HL-60/S4 (cell line): ENCODE data around the gene GCHFR.

Source experiments
- in situ Hi-C: fragments of 300-500 bp; cut with MboI; formaldehyde crosslinking; loops from 2 replicates; pipeline ENCODE4 v1.14.3; 2022; ENCODE audit warnings: low sequenced_read_pairs

The GCHFR gene

GRCh38 chr15:40763801-40764628 is at the start of gene GCHFR:
Gene GCHFR (plus strand): TSS chr15:40764068. CDS start chr15:40764181, 113 bp downstream.
- in situ Hi-C loops = no loop called here

GRCh38 chr15:40714144-40714543 is 49.7 kb upstream of the GCHFR start:
- in situ Hi-C loops = no loop called here

GRCh38 chr15:40716165-40716564 is 47.7 kb upstream of the GCHFR start:
- in situ Hi-C loops = no loop called here

GRCh38 chr15:40721701-40722100 is 42.2 kb upstream of the GCHFR start:
- in situ Hi-C loops = no loop called here

- in situ Hi-C loops = no loop called here
Observed at GRCh38 chr15:40722354-40722753, 41.5 kb upstream of the GCHFR start.

- in situ Hi-C loops = no loop called here
Observed at GRCh38 chr15:40722934-40723333, 40.9 kb upstream of the GCHFR start.

- in situ Hi-C loops = no loop called here
Observed at GRCh38 chr15:40723919-40724318, 39.9 kb upstream of the GCHFR start.

GRCh38 chr15:40731034-40731433 is 32.8 kb upstream of the GCHFR start:
- in situ Hi-C loops = no loop called here

- in situ Hi-C loops = no loop called here
Observed at GRCh38 chr15:40736575-40736974, 27.3 kb upstream of the GCHFR start.

- in situ Hi-C loops = no loop called here
Observed at GRCh38 chr15:40737048-40737447, 26.8 kb upstream of the GCHFR start.

- in situ Hi-C loops = no loop called here
Observed at GRCh38 chr15:40739047-40739446, 24.8 kb upstream of the GCHFR start.

- in situ Hi-C loops = no loop called here
Observed at GRCh38 chr15:40739854-40740253, 24.0 kb upstream of the GCHFR start.

- in situ Hi-C loops = no loop called here
Observed at GRCh38 chr15:40743485-40743901, 20.4 kb upstream of the GCHFR start.

GRCh38 chr15:40743921-40744814 is 19.7 kb upstream of the GCHFR start:
- in situ Hi-C loops = no loop called here

GRCh38 chr15:40744815-40745152 is 19.1 kb upstream of the GCHFR start:
- in situ Hi-C loops = no loop called here

- in situ Hi-C loops = no loop called here
Observed at GRCh38 chr15:40746916-40747418, 16.9 kb upstream of the GCHFR start.

GRCh38 chr15:40747685-40748631 is 15.9 kb upstream of the GCHFR start:
- in situ Hi-C loops = no loop called here

GRCh38 chr15:40749151-40749630 is 14.7 kb upstream of the GCHFR start:
- in situ Hi-C loops = no loop called here

GRCh38 chr15:40750885-40751284 is 13.0 kb upstream of the GCHFR start:
- in situ Hi-C loops = no loop called here

GRCh38 chr15:40751745-40752144 is 12.1 kb upstream of the GCHFR start:
- in situ Hi-C loops = no loop called here

- in situ Hi-C loops = no loop called here
Observed at GRCh38 chr15:40754574-40754882, 9.3 kb upstream of the GCHFR start.
